NCI-H748 (cell line): ENCODE measurements around the gene DLL3.

Experiments
- DNase-seq: peaks from one replicate; lab custom pipeline; 2025; ENCODE audit not compliant: unreplicated experiment; lab: John Stamatoyannopoulos, UW

The DLL3 gene

DNA sequence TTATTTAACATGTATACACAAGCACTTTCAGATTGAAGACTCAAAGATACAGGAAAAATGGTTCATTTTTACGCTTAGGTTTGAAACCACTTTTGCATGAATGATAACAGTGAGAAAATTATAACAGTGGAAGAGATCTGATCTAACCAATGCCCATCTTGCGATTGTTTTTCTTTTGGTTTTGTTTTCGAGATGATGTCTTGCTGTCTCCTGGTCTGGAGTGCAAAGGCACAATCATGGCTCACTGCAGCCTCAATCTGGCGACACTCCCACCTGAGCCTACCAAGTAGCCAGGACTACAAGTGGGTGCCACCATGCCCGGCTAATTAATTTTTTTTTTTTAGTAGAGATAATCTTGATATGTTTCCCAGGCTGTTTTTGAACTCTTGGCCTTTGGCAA lies 51.5 kb downstream of the DLL3 start:
- no peak for DNase-seq

DNA sequence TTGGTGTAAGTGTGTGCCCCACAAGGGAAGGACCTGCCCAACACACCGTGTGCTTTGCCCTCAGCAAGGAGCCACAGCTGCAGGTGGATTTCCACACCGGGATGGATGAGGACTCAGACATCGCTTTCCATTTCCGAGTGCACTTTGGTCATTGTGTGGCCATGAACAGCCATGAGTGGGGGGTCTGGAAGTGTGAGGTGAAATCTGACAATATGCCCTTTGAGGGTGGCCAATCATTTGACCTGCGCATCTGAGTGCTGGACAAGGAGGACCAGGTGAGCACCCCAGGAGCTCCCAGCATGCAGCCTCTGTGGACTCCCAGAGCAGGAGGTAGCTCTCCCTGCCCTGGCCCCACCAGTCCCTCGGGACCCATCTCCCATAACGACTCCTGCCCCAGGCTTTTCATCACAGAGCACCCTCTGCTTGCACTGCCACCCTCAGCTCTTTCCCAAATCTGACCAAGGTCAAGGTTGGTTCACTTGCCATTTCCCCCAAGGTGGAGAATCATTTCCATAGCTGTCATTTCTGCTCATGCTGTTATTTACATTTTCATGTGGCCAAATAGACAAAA lies 54.4 kb downstream of the DLL3 start:
- no peak for DNase-seq

DNA sequence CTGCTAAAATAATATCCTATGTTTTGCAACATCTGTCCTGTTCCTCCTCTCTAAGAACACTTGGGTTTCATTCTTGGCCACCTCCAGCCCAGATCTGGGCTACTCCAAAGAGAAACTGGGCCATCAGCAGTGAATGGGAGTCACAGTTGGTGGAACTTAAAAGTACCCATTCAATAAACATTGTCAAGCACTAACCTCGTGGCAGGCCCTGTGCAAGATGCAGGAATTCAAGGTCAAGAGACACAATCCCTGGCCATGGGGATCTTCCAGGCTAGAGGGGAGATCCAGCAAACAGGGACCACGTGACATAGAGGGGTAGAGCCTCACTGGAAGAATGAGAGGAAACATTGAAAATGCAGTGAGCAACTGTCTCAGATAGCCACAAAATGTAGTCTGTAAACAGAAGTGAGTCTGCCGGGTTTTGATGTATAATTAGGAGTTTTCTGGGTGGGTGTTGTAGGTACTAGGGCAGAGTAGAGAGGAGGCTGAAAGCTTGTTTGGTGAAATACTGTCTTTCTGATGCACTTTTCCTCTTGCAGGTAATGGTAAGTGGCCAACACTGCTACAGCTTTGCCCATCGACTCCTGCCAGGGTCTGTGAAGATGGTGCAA lies 56.1 kb downstream of the DLL3 start:
- DNase-seq, result no peak

DNA sequence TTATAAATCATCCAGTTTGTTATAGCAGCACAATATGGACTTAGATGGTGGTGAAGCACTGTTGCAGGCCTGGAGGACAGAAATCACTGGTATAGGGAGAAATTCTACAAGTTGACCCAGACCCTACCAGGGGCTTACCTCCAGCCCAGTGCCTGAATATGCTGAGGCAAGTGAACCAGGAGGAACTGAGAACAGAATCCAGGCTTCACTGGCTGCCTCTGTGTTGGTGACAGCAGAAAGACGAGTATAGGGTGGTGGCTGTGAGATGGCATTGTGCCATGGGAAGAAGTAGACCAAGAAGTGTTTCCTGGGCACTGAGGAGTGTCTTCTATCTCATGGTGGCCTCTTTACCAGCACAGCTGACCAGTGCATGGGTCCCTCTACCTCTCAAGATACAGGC lies 57.1 kb downstream of the DLL3 start:
- DNase-seq, result no peak
